IPS DF 4.7 (cell line): ENCODE results near the gene DHRSX.
"Not testable (repeated sequence)": the region's sequence is repeated elsewhere in the genome, so short reads cannot be mapped to it uniquely, and the experiment has no call there.

Experiments
- DNase-seq: peaks from one replicate; pipeline ENCODE4 v3.0.0-alpha.2; 2013; ENCODE audit warnings: low spot score; ENCODE audit errors: extremely low read depth

Gene DHRSX

DNA sequence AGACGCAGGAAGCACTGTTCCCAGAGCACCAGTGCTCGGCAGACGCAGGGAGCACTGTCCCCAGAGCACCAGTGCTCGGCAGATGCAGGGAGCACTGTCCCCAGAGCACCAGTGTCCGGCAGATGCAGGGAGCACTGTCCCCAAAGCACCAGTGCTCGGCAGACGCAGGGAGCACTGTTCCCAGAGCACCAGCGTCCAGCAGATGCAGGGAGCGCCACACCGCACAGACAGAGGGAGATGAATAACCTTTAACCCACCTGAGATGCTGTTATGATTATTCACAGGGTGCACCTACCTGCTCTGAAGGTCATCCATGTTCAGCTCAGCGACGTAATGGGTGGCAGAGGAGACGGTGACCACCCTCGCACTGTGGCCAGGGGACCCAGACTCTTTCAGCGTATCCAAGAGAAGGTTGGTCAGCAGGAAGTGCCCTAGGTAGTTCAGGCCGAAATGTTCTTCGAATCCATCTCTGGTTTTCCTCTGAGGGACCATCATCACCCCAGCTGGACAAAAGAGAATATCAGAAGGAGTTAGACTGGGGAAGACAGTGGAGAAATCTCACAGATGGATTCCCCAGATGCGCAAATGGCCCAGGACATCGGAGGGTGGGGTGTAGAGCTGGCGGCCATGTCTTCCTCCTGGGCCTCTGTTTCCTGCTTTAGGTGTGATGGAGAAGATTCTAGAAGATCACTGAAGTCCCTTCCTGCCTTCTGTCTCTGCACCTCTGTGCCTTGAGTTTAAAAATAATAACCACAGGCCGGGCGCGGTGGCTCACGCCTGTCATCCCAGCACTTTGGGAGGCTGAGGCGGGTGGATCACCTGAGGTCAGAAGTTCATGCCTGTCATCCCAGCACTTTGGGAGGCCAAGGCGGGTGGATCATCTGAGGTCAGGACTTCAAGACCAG is 234.1 kb downstream of the DHRSX start:
- DNase-seq = no peak

DNA sequence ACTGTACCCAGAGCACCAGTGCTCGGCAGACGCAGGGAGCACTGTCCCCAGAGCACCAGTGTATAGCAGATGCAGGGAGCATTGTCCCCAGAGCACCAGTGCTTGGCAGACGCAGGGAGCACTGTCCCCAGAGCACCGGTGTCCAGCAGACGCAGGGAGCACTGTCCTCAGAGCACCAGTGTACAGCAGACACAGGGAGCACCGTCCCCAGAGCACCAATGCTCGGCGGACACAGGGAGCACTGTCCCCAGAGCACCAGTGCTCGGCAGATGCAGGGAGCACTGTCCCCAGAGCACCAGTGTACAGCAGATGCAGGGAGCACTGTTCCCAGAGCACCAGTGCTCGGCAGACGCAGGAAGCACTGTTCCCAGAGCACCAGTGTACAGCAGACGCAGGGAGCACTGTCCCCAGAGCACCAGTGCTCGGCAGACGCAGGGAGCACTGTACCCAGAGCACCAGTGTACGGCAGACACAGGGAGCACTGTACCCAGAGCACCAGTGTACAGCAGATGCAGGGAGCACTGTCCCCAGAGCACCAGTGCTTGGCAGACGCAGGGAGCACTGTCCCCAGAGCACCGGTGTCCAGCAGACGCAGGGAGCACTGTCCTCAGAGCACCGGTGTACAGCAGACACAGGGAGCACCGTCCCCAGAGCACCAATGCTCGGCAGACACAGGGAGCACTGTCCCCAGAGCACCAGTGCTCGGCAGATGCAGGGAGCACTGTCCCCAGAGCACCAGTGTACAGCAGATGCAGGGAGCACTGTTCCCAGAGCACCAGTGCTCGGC is 234.9 kb downstream of the DHRSX start:
- not testable (repeated sequence) for DNase-seq

DNA sequence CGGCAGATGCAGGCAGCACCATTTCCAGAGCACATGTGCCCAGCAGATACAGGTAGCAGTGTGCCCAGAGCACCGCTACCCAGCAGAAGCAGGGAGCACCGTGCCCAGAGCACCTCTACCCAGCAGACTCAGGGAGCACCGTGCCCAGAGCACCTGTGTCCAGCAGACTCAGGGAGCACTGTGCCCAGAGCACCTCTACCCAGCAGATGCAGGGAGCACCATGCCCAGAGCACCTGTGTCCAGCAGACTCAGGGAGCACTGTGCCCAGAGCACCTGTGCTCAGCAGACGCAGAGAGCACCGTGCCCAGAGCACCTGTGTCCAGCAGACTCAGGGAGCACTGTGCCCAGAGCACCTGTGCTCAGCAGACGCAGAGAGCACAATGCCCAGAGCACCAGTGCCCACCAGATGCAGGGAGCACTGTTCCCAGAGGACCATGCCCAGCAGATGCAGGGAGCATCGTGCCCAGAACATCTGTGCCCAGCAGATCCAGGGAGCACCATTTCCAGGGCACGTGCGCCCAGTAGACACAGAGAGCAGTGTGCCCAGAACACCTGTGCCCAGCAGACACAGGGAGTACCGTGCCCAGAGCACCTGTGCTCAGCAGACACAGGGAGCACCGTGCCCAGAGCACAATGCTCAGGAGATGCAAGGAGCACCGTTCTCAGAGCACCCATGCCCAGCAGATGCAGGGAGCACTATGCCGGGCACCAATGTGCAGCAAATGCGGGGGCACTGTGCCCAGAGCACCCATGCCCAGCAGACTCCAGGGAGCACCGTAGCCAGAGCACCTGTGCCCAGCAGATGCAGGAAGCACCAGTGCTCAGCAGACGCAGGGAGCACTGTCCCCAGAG is 236.4 kb downstream of the DHRSX start:
- DNase-seq = no peak

DNA sequence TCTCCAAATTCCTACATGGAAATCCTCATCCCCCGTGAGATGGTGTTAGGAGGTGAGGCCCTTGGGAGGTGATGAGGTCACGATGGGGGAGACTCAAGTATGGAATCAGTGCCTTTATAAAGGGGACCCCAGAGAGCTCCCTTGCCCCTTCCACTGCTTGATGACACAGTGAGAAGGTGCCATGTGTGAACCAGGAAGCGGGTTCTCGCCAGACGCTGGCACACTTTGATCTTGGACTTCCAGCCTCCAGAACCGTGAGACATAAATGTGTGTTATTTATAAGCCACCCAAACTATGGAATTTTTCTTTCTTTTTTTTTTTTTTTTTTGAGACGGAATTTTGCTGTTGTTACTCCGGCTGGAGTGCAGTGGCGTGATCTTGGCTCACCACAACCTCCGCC is 237.6 kb downstream of the DHRSX start:
- no peak for DNase-seq

DNA sequence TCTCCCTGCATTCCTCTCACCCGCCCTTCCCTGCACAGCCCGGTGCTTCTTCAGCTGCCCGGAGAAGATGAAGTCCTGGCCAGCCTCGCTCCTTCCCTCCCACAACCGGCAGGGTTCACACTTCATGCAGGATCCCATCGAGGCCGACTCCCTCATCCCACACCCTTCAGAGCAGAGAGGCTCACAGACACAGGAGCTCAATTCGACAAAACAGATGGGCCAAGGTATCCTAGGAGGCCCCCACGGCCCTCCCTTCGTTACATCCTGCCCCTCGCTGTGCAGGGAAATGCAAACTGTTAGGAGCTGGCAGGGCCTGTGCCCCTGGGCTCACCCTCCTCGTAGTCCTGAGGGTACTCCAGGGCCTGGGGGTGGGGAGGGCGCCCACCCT is 238.1 kb downstream of the DHRSX start:
- DNase-seq = no peak

DNA sequence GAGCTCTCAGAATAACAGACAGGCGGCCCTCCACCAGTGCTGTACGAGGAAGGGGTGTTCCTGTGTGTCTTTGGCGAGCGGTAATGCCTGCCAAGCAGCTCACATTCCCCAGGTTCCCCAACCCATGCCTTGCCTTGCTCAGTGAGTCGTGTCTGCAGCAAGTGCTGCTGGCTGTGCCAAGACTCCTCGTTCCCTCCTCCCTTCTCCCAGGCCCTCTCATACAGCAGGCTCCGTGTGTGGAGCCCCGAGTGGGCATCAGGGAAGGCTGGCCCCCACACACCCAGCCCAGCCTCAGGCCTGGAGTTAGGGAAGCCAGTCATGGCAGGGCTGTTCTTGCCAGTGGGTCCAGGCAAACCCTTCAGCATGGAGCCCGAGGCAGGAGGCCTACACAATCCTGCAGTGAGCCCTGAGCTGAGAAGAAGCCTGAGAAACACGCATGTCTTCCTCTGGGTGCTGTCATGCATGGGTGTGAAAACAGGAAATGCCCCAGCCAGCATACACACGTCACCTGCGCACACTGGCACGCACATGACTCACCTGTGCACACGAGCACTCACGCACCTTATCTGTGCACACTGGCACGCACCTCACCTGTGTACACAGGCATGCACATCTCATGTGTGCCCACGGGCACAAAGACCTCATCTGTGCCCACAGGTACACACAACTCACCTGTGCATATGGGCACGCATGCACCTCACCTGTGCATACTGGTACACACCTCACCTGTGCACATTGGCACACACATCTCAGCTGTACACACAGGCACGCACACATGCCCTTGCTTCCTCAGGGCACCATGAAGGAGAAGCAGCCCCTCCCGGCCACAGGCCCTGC is 238.7 kb downstream of the DHRSX start:
- no peak for DNase-seq

DNA sequence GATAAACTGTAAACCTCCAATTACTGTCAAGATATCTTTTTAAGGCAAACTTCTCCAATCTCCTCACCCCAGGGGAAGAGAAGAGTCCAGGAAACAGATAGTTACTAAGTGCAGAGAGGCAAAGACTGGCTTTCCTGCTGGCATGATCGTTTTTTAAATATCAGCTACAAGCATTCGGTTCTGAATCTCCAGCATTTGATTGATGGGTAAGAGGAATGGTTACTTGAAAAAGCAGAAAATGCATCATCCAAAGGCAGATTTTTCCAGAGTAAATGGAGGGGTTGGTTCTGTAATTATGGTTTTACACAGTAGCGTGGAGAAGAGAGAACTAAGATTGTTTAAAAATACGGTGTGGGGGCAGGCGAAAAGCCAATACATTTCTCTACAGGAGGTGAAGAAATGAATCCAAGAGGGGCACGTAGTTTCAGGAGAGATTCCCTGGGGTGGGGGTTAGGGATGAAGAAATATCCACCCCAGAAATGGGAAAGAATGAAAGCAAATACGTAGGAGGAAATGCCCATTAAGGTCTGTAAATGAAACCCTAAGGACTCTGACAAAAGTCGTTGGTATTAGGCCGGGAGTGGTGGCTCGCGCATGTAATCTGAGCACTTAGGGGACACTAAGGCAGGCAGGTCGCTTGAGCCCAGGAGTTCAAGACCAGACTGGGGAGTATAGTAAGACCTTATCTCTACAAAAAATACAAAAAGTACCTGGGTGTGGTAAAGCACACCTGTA is 248.3 kb downstream of the DHRSX start:
- DNase-seq = no peak

DNA sequence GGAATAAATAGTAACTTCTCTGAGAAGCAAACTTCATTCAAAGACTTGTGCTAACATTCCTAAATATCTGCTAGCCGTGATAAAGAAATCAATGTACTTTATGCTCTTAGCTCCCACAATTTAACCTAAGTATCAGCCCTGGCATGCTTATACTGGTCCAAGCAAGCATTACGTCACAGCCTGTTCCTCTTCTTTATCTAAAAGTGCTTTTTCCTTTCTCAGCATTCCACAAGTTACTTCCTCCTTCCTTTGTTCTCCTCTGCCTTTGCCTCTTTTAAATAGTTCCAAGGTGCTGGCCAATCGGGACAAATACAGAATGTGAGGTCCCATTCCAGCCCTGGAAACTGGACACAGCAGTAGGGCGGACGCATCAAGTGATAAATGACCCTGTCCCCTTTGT is 249.6 kb downstream of the DHRSX start:
- no peak for DNase-seq

DNA sequence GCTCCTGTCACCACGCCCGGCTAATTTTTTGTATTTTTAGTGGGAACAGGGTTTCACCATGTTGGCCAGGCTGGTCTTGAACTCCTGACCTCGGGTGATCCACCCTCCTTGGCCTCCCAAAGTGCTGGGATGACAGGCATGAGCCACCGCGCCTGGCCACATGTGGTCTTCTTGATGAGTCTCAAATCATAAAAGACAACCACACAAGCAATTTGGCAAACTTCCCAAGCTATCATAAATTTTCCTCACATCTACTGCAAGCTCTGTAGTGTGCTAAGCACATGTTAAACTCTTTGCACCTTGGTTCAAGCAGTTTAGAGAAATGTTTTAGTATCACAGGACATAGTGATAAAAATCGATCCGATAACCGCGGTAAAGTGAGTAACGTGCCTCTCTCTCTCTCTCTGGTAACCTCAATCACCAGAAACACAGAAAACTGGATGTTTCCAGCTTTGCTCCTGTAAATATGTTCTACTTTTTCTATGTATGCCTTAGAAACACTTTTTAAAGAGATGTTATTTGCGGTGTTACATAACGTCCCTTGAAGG is 256.8 kb downstream of the DHRSX start:
- DNase-seq = no peak

DNA sequence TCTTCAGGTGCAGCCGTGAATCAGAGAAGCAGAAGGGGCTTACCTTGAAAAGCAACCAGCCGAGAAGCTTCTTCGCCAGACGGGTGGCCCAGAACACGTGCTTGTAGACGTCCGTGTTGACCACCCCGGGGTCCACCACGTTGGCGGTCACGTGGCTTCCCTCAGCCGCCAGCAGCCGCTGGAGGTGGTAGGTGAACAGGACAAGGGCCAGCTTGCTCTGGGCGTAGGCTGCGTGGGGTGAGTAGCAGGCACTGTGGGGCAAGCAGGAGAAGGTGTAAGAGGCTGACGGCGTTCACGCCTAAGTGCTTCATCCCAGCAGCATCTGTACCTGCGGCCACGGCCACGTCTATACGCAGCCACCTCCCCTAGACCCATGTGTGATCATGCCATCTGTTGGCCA is 257.8 kb downstream of the DHRSX start:
- DNase-seq = no peak

DNA sequence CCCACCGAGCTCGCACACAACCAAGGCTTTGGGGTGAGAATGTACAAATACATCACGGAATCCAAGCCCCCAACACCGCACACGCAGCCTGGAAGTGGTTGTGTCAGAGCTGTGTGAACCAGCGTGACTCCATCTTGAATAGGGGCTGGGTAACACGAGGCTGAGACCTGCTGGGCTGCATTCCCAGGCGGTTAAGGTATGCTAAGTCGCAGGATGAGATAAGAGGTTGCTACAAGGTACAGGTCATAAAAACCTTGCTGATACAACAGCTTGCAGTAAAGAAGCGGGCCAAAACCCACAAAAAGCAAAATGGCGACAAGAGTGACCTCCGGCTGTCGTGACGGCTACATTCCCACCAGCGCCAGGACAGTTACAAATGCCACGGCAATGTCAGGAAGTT is 258.4 kb downstream of the DHRSX start:
- DNase-seq = no peak

DNA sequence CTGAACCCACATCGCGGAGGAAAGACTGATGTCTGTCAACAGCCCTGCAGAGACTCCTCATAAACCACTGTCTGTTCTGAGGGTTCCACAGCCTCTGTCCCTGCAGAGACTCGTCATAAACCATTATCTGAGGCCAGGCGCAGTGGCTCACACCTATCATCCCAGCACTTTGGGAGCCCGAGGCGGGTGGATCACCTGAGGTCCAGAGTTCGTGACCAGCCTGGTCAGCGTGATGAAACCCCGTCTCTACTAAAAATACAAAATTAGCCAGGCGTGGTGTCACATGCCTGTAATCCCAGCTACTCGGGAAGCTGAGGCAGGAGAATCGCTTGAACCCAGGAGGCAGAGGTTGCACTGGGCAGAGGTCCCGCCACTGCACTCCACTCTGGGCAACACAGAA is 259.3 kb downstream of the DHRSX start:
- not testable (repeated sequence) for DNase-seq

DNA sequence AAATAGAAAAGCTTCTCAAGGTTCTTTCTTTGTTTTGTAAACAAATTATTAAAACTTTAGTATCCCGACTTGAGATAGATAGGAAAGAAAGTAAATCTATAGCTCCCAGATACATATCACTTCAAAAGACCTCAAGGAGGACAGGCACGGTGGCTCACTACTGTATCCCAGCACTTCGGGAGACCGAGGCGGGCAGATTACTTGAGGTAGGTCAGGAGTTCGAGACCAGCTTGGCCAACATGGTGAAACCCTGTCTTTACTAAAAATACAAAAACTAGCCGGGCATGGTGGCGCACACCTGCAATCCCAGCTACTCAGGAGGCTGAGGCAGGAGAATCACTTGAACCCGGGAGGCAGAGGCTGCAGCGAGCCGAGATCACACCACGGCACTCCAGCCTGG is 260.0 kb downstream of the DHRSX start:
- not testable (repeated sequence) for DNase-seq

DNA sequence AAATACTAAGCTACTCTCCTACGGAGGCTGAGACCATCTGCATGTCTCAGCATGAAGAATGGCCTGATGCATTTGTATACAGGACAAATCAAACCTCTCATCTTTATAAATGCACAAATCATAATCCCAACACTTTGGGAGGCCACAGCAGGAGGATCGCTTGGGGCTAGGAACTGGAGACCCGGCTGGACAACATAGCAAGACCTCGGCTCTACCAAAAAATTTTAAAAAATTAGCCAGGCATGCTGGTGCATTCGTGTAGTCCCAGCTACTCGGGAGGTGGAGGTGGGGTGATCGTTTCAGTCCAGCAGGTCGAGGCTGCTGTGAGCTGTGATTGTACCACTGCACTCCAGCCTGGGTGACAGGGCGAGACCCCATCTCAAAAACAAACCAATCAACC is 262.8 kb downstream of the DHRSX start:
- DNase-seq = no peak

DNA sequence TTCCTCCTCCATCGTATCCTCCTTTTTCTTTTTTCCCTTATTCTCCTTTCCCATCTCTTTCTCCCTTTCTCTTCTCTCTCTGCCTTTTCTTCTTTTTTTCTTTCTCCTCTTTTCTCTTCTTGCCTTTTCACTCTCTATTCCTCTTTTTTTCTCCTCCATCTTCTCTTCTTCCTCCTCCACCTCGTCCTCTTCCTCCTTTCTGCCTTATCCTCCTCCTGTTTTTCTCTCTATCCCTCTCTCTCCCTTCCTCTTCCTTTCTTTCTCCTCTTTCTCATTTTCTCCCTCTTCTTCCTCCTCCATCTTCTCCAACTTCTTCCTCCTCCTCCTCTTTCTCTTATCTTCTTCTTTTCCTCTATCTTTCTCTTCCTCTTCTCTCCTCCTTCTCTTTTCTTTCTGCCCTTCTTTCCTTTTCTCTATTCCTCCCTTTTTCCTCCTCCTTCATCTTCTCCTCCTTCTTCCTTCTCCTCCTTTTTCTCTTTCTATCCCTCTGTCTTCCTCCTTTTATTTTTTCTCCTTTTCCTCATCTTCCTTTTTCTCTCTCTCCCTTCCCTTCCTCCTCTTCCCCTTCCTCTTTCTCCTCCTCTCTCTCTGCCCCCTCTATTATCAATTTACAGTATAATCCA is 269.1 kb downstream of the DHRSX start:
- DNase-seq = no peak

DNA sequence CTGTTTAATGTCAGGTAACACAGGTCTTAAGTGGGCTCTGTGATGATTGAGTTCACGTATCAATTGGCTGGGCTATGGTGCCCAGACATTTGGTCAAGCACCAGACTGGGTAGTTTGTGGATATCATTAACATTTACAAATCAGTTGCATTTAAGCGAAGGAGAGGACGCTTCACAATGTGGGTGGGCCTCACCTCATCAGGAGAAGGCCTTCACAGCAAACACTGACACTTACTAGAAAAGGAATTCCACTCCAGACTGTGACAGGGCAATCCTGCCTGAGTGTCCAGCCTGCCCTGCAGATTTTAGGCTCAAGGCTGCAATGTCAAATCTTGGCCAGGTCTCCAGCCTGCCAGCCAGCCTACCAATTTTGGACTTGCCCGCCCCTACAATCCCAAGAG is 270.3 kb downstream of the DHRSX start:
- no peak for DNase-seq

DNA sequence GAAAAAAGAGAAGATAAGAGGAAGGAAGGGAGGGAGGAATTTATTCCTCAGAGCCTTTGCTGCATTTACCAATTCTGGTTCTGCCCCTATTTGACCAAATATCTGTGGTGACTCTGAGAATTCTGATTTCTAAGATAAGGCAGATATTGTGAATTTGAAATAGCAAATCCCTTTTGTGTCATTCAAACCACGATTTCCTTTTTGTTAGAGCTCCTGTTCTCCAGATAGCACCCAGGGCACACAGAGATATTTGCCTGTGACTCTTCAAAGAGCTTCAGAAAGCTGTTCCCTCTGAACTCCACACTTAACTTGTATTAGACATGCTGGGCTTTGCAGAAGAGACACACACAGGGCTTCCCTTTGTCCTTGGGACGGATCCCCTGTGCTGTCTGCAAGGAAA is 272.2 kb downstream of the DHRSX start:
- no peak for DNase-seq

DNA sequence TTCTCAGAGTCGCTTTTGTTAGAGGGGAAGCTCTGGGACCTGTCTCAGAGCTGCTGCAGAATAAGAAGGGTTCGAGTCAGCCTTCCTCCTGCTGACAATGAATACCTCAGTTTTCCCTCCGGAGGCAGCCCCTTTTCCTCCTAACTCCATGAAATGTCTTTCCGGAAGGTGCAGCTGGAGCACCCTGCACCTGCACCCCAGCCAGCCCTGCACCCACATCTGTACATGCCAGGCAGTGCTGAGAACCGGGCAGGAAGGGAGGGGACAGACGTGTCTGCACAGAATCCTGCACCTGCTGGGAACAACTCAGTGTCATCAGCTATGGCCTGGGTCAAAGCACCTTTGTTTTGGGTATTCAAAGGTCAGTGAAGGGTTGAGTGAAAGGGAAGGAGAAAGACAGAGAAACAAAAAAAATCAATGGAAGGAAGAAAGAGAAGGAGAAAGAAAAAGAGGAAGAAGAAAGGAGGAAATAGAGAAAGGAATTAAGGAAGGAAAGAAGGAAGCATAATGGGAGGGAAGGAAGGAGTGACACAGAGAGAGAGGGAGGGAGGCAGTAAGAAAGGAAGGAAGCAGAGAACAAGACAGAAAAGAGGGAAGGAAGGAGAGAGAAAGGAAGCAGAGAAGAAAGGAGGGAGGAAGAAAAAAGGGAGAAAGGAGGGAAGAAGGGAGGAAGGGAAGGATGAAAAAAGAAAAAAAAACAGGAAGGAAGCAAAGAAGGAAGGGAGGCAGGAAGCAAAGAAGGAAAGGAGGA is 273.7 kb downstream of the DHRSX start:
- no peak for DNase-seq

DNA sequence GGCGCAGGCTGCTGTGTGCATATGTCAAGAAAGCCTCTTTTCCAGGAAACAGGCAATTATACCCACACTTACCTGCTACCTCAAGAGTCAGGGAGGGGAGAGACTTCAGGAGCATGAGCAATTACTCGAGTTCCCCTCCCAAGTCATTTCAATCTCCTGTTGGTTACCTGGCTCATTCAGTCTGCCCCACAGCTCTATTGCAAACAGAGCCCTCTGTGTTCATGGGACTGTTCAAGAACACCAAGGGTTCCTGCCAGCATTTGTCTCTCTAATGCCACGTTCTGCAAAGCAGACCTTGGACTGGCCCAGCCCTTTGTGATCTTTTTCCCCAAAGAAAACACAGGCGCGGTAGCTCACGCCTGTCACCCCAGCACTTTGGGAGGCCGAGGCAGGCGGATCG is 274.6 kb downstream of the DHRSX start:
- no peak for DNase-seq
